ENCODE results near the gene SP110.

DNA sequence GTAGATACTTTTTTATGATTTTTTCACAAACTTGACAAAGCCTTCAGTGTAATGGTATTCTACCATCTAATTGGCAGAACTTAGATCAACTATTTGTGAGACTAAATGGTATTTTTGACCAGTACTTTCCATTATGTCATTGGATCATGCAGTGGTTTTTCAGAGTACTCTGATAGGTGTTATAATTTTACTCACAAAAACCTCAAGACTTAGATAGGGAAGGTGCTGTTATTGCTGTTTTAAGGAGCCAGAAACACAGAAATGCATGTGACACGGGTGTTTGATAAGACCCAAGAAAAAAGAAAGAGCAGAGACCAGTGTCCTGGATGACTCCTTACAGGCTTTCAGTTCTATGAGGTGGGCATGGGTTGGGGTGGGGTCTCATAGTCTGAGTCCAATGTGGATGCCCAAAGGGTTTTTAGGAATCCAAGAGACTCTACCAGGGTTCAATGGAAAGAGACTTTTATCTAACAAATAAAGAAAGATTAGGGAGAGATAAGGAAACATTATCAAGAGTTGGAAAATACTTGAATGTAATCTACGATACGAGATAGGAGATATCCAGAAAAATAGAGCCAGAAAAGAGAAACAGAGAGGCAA, 37.0 kb upstream of the SP110 start:
- TF ChIP-seq POLR2A (IDR thresholded peaks at IDR 0.05; ENCODE audit: low read depth, low read length) (no peak), CHD1 (IDR thresholded peaks at IDR 0.05; ENCODE audit: low read depth, low read length) (no peak), MXI1 (IDR thresholded peaks at IDR 0.05; ENCODE audit: borderline replicate concordance, low read depth, low read length) (no peak), FOS (IDR thresholded peaks at IDR 0.05; ENCODE audit: low read depth, low read length) (no peak), SMC3 (IDR thresholded peaks at IDR 0.05; ENCODE audit: low read depth, low read length) (no peak), BHLHE40 (IDR thresholded peaks at IDR 0.05; ENCODE audit: low read depth, low read length) (no peak), RAD21 (IDR thresholded peaks at IDR 0.05; ENCODE audit: low read length) (no peak), NFE2L2 (IDR thresholded peaks at IDR 0.05; ENCODE audit: low read depth, low read length) (no peak)
- TF ChIP-seq, protein P1, sequence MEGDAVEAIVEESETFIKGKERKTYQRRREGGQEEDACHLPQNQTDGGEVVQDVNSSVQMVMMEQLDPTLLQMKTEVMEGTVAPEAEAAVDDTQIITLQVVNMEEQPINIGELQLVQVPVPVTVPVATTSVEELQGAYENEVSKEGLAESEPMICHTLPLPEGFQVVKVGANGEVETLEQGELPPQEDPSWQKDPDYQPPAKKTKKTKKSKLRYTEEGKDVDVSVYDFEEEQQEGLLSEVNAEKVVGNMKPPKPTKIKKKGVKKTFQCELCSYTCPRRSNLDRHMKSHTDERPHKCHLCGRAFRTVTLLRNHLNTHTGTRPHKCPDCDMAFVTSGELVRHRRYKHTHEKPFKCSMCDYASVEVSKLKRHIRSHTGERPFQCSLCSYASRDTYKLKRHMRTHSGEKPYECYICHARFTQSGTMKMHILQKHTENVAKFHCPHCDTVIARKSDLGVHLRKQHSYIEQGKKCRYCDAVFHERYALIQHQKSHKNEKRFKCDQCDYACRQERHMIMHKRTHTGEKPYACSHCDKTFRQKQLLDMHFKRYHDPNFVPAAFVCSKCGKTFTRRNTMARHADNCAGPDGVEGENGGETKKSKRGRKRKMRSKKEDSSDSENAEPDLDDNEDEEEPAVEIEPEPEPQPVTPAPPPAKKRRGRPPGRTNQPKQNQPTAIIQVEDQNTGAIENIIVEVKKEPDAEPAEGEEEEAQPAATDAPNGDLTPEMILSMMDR (conservative IDR thresholded peaks at IDR 0.05; ENCODE audit: low read depth, low read length) = no peak
